HG03025 (cell line): Measurements from ENCODE around the gene ACTL10.

Experiments
- ATAC-seq: cut with Tn5 transposase; IDR thresholded peaks from one replicate; pipeline ENCODE4 v1.9.1; 2021; ENCODE audit warnings: mild to moderate bottlenecking, moderate library complexity; ENCODE audit not compliant: unreplicated experiment, low FRiP score

The ACTL10 gene

DNA sequence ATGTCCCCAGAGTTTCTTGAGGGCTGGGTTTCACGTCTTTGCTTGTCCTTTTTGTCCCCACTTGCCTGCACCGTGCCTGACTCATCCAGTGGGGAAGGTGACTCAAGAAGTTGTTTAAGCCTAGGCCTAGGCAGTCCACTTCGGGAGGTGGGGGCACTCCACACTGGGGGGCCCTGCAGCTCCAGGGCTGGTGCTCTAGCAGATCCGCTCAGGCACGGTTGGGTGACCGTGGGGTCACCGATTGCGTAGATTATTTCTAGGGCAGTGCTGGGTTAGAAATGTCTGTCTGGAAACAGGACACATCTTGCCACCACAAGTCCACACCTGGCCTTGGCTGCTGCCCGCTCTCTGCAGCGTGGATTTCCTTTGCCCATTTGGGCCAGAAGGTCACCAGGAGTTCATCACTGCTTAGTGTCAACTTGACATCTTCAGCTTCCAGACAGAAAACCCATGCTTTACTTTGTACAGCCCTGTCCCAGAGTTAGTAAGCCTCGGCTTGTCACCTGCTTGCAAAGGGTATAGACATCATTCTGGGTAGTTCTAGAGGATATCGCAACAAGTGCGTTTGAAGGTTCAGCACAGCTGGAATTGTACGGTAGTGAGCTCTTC is 18.2 kb upstream of the ACTL10 start:
- no peak for ATAC-seq

DNA sequence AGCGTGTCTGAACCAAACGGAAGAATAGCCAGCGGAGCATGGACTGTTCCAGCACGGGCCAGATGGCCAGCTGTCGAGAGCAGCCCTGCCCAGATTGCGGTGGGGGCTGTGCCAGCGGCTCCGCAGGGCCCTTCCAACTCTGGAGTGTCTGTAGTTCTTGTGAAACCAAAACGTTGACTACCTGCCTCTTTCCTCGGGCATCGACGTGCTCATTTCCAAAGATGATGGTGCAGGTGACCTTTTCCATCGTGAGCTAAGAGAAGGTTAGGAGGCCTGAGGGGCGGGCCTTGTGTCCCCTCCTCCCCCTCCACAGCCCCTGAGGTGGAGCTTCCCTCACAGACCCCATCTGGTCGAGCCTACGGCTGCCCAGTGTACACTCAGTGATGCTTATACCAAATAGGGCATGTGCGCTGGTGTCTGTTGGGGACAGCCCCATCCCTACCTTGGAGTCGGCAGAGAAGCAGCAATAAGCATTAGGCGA is 17.5 kb upstream of the ACTL10 start:
- ATAC-seq: no peak

DNA sequence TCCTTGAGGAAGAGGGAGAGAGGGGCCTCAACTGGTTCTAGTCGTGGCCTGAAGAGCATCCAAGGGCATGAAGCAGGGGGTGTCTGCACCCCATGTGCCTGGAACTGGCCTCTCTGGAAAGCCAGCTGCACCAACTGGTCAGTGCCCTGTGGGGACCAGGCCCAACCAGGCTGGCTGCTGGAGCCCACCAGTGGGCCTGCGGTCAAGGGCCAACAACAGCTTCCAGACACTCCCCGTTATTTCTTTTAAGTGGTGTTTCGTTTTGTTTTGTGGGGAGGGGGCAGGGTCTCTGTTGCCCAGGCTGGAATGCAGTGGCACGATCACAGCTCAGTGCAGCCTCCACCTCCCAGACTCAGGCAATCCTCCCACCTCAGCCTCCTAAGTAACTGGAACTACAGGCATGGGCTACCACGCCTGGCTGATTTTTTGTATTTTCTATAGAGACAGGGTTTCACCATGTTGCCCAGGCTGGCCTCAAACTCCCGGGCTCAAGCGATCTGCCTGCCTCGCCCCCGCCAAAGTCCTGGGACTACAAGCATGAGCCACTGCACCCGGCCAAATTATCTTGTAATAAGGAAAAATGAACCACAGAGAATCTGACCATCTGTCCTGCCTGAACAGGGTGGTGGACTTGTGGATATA is 16.5 kb upstream of the ACTL10 start:
- ATAC-seq: no peak

DNA sequence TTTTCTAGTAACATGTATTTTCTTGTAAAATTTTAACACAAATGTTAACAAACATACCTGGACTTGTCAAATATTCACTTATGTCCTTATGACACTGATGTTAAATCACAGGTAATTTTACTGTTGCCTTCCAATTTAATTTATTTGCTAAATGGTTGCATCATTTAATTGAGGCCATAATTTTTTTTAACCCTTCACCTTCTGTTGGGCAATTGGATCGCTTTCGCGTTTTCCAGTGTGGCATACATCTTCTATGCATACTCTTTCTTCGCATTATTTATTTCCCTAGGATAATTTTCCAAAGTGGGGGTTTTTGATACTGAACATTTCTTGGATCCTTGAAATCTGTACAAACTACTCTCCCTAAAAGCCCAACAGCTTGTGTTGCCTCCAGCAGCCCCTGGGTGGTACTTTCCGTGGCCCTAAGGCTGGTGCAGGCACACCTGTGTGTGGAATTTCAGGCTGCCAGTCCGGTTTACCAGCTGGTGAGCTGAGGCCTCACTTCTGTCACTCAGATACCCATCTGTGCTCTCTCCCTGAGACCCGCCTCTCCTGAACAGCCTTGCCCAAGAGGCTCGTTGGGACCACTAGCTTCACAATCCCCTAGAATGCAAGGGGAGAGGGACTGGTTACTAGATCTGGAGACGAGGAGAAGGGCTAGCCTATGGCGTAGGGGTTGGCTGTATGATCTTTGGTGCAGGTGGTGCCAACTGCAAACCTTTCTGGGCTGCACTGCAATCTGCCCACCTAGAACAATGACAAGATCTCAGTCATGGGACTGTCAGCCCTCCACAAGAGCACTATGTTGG is 15.8 kb upstream of the ACTL10 start:
- no peak for ATAC-seq

DNA sequence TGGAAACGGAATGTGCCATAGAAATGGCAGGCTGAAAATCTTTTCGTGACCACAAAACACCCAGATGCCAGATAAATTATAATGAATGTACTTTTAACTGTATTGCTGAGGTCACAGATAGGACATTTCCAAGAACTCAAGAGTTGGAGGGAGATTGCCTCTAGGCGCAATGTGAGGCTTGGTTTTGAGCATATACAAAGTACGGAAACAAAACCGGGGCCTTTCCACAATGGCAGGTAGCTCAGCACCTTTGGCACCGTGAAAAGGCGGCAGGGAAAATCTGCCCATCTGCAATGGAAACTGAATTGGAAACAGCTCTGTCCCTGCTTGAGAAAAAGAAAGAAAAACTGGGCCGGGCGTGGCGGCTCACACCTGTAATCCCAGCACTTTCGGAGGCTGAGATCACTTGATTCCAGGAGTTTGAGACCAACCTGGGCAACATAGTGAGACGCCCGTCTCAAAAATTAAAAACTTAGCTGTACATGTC is 15.1 kb upstream of the ACTL10 start:
- no peak for ATAC-seq

GRCh38 chr20:33653218-33653899 is 13.4 kb upstream of the ACTL10 start:
- ATAC-seq: no peak

- no peak for ATAC-seq
Measured at GRCh38 chr20:33653900-33654596, 12.7 kb upstream of the ACTL10 start.

- ATAC-seq: no peak
Measured at GRCh38 chr20:33654680-33655161, 12.0 kb upstream of the ACTL10 start.

GRCh38 chr20:33655164-33655563 is 11.6 kb upstream of the ACTL10 start:
- ATAC-seq: no peak

DNA sequence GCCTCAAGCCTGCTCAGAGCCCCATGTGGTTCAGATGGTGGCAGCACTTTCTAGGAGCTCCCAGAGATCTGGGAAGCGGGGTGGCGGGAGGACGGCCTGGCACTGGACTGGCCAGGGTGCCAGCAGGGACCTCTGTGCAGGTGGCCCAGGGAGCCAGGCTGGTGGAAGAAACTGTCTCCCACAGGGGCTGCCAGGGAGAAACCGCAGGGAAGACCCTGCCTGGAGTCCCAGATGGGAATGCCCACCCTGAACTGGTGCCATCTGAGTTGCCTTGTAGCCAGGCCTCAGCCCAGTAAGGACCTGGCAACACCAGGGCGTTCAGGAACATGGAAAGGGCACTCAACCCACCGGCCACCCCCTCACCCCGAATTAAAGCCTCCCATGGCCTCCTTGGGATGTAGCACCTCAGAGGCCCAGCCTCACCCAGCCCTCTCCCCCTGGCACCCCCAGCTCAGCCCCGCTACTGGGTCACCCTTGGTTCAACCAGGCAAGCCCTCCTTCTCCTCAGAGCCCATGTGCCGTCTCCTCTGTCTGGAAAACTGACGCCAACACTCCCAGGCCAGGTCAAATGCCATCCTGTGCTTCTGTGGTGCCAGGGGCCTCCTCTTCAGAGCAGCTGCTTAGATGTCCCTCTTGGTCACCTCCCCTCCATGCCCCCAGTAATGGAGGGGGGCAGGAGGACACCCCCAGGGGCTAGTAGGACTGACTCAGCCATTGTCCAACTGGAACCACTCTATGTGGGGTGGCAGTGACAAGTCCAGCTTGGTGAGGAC is 10.5 kb upstream of the ACTL10 start:
- ATAC-seq: no peak

DNA sequence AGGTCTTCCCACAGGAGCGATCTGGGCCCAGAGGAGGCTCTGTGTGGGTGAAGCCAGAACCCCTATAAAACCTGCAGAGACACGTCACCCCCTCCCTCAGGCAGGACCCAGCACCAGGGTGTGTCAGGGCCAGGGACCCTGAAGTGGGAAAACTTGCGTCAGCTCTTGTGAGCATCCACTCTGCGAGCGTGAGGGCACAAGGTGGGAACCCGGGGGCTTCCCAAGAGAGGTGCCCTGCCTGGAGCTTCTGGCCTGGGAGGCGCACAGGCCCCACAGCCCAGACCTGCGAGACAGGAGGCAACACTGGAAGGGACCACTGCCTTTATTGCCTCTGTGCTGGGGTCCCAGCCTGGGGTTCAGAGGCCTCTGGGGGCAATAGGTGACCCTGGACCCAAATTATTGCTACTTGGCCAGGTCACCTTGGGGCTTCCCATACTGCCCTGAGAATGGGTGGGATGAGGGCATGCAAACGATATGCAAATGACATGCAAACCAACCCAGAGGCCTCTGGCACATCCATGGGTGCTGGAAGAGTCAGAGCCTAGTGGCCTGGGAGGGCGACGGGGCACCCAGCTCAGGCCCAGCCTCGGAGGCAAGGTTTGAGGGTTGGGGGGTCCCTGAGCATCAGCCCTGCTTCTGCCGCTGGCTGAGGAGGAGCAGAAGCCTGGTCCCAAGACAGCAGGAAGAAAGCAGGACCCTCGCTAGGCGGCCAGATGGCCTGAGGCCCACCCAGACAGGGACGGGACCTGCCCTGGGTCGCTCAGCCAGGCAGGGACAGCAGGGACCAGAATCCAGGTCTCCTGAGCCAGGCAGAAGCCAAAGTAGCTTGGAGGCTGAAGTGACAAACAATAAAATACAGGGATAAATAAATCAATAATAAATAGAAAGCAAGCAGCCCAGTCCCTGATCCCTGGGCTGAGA is 9.7 kb upstream of the ACTL10 start:
- no peak for ATAC-seq

GRCh38 chr20:33657704-33658095 is 9.0 kb upstream of the ACTL10 start:
- ATAC-seq: no peak

GRCh38 chr20:33658510-33658909 is 8.2 kb upstream of the ACTL10 start:
- no peak for ATAC-seq

DNA sequence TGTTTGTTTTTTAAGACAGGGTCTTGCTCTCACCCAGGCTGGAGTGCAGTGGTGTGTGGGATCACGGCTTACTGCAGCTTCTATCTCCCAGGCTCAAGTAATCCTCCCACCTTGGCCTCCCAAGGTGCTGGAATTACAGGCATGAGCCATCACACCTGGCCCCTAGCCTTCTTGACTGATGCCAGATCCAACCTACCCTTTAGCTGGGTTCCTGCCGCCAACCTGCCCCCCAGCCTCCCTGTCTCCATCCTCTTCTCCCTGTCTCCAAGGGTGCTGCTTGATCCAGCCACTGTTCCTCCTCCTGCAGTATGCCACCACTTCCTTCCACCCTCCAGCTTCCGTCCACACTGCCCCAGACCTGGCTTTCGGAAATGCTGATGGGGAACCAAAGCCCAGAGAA is 7.8 kb upstream of the ACTL10 start:
- ATAC-seq: no peak

- ATAC-seq: no peak
Measured at GRCh38 chr20:33659341-33660034, 7.3 kb upstream of the ACTL10 start.

DNA sequence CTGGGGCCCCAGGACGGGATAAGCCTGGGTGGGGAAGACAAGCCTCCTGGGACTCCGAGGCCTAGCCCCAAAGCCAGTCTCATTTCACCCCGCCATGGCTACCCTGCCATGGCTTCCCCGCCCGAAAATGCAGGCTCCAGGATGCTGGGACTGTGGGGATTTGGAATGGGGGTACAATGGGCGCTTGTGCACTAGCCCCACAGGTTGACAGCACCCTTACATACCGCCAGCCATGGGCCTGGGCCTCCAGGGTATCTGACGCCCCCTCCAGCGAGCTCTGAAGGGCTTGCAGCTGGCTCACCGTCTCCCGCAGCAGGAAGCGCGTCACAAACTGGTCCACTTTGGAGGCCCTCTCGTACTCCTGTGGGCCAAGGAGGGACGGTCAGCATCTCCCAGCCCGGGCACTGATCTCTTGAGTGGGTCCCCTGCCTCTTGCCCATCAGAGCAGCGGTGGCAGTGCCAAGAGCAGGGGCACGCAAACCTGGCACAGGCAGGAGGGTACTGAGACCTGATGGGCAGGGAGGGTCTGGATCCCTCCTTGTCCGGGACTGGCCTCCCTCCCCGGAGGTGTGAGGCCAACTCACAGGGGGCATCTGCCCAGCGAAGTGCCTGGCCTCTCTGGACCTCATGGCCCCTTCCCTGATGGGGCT is 6.6 kb upstream of the ACTL10 start:
- no peak for ATAC-seq

- ATAC-seq: no peak
Measured at GRCh38 chr20:33660685-33661058, 6.1 kb upstream of the ACTL10 start.
